Transverse colon (tissue), 4 donors: Measurements from ENCODE around the gene SUGCT. TPM values are rescaled to one million over a fixed set of nuclear protein-coding genes. Genes with fewer than 3 reads are reported as not detected.

Experiments
- DNase-seq: peaks from one replicate; pipeline ENCODE4 v3.0.0-alpha.2; 2019
- H3K27ac ChIP-seq, 4 donors: fragments of 200-600 bp; sonication (generic); 2 replicates each; pipeline ENCODE4 v1.5.1; 2016 to 2018; ENCODE audit warnings: inconsistent platforms in 4 of 4
- H3K27me3 ChIP-seq: fragments of 200-600 bp; sonication (generic); 2 replicates; pipeline ENCODE4 v1.5.1; 2017; ENCODE audit warnings: inconsistent platforms
- H3K36me3 ChIP-seq, 4 donors: fragments of 200-600 bp; sonication (generic); 2 replicates each; pipeline ENCODE4 v1.5.1; 2017 to 2019; ENCODE audit warnings: inconsistent platforms in 4 of 4
- H3K4me1 ChIP-seq, 4 donors: fragments of 200-600 bp; sonication (generic); 2 replicates each; pipeline ENCODE4 v1.5.1; 2017 to 2020; ENCODE audit warnings: inconsistent platforms in 4 of 4
- H3K4me3 ChIP-seq, 4 donors: fragments of 200-600 bp; sonication (generic); 1 replicate in 1 of 4; 2 replicates in 3 of 4; pipeline versions ENCODE4 v1.5.1 to v1.6.1; 2017 to 2019; ENCODE audit warnings: inconsistent platforms in 4 of 4
- H3K9me3 ChIP-seq, 2 donors: fragments of 200-600 bp; sonication (generic); 2 replicates each; pipeline ENCODE4 v1.5.1; 2017 to 2019; ENCODE audit warnings: inconsistent platforms in 2 of 2
- EP300 ChIP-seq: sonication (generic); formaldehyde crosslinking; IDR thresholded peaks from one replicate; pipeline ENCODE4 v1.6.1; 2017; ENCODE audit warnings: antibody characterized with exemption, low read depth
- POLR2A ChIP-seq: fragments of 450-650 bp; IDR thresholded peaks from one replicate; pipeline ENCODE4 v1.6.1; 2016; ENCODE audit warnings: antibody characterized with exemption, mild to moderate bottlenecking, moderate library complexity
- POLR2AphosphoS5 ChIP-seq, 3 donors: sonication (generic); formaldehyde crosslinking; IDR thresholded peaks; one replicate each; pipeline ENCODE4 v1.6.1; 2016; ENCODE audit warnings: antibody characterized with exemption in 3 of 3
- WGBS, 2 donors: methylation state at CpG; one replicate each; pipeline ENCODE4 v1.1.5; 2018; ENCODE audit warnings: low coverage in 1 of 2; 5-methylcytosine and 5-hydroxymethylcytosine counted together
- in situ Hi-C, 4 donors: fragments of 200-750 bp; cut with MboI; loops; one replicate each; pipeline versions ENCODE4 v1.15.0 to v1.15.1; 2017; ENCODE audit warnings: low sequenced_read_pairs in 3 of 4, low pct_ligation_motif_present in 1 of 4, low pct_unique_long_range_greater_than_20kb in 1 of 4
- intact Hi-C: fragments of 100-400 bp; cut with DNase I; formaldehyde crosslinking; loops from one replicate; pipeline ENCODE4 v1.15.1; 2023; ENCODE audit warnings: low total_unique reads
- total RNA-seq, 4 donors: library from RNA; depleted of rRNA; stranded (reverse); fragments of >200 nt; gene quantifications; one replicate each; pipeline ENCODE4 v1.1.0, GENCODE V29; 2016
- TF ChIP-seq, protein P1 (sequence below), 5 experiments: fragments of 200-600 bp in 3 of 5; fragments of 450-650 bp in 2 of 5; sonication (generic) in 3 of 5; IDR thresholded peaks; 1 replicate in 2 of 5; 2 replicates in 3 of 5; pipeline ENCODE4 v1.5.1; 2016 to 2017; ENCODE audit warnings: antibody characterized with exemption in 5 of 5, inconsistent platforms in 3 of 5, mild to moderate bottlenecking in 2 of 5, moderate library complexity in 1 of 5

The SUGCT gene
- total RNA-seq, 4 donors from 2014 or later = 2.6 to 44.5 (median 15.9) TPM

DNA sequence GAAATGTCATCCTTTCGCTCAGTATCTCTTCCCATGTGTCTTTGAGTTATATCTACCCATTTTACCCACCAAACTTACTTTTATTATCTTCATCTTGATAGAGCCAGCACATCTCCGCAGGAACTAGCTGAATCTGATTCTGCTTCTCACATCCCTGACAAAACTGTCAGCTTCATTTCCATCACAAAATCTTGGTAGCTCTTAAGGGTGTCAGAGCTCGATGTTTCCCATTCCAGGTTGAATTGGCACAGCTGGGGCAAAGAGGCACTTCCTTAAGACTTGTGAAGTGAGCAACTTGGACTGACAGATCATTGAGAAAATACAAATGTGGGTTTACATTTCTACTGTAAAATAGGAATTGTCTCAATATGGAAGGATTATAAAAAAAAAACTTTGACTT lies 434.5 kb downstream of the SUGCT start:
- Histone ChIP-seq H3K36me3 (no peaks in the 10 kb centered on the region), H3K27ac (no peak overlapping the region), H3K27me3 (no peaks in the 10 kb centered on the region), H3K4me1 (no peaks in the 10 kb centered on the region), H3K4me3 (no peak overlapping the region), H3K9me3 (no peaks in the 10 kb centered on the region)
- TF ChIP-seq, protein P1, sequence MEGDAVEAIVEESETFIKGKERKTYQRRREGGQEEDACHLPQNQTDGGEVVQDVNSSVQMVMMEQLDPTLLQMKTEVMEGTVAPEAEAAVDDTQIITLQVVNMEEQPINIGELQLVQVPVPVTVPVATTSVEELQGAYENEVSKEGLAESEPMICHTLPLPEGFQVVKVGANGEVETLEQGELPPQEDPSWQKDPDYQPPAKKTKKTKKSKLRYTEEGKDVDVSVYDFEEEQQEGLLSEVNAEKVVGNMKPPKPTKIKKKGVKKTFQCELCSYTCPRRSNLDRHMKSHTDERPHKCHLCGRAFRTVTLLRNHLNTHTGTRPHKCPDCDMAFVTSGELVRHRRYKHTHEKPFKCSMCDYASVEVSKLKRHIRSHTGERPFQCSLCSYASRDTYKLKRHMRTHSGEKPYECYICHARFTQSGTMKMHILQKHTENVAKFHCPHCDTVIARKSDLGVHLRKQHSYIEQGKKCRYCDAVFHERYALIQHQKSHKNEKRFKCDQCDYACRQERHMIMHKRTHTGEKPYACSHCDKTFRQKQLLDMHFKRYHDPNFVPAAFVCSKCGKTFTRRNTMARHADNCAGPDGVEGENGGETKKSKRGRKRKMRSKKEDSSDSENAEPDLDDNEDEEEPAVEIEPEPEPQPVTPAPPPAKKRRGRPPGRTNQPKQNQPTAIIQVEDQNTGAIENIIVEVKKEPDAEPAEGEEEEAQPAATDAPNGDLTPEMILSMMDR (IDR thresholded peaks at IDR 0.05) = no peak
- no peak for TF ChIP-seq EP300
- no peak for TF ChIP-seq POLR2A
- TF ChIP-seq POLR2AphosphoS5 (IDR thresholded peaks at IDR 0.05) = no peak
- DNase-seq = no peak
- intact Hi-C loops = no loop called here
- 50 to 75% methylated on average over 2 to 3 of the region's 3 CpGs for WGBS, 2 donors
- in situ Hi-C loops = no loop called here

GRCh38 chr7:40570223-40570622 lies 435.4 kb downstream of the SUGCT start:
- DNase-seq = no peak
- Histone ChIP-seq H3K36me3 (no peaks in the 10 kb centered on the region), H3K27me3 (no peaks in the 10 kb centered on the region), H3K4me1 (no peaks in the 10 kb centered on the region), H3K4me3 (no peak overlapping the region), H3K27ac (no peak overlapping the region), H3K9me3 (no peaks in the 10 kb centered on the region)
- intact Hi-C loops (no loop called here), in situ Hi-C loops (no loop called here)
- WGBS, 2 donors = 50 to 55% methylated on average over 1 of the region's 1 CpG
- TF ChIP-seq POLR2AphosphoS5 (IDR thresholded peaks at IDR 0.05) (no peak), EP300 (no peak), POLR2A (no peak)
- TF ChIP-seq, protein P1 (IDR thresholded peaks at IDR 0.05) = no peak

DNA sequence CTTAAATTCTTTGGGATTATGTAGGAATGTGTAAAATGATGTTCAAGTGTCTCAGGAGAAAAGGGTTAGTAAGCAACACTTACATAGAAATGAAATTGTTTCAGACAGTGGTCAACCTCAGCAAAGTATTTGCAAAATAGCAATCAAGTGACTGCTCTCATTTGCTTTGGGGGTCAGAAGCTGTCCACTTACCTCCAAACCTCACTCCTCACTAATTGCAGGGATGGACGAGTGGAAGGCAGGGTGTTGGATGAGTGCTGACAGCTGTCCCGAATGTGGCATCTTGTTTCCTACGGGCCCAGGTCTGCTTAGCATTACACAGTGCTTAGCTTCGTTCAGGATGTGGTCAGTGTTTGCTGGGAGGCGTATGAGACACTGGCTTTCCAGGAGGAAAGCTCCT lies 437.0 kb downstream of the SUGCT start:
- Histone ChIP-seq H3K4me3 (no peak overlapping the region), H3K36me3 (no peaks in the 10 kb centered on the region), H3K9me3 (no peaks in the 10 kb centered on the region), H3K27ac (no peak overlapping the region), H3K27me3 (no peaks in the 10 kb centered on the region), H3K4me1 (no peaks in the 10 kb centered on the region)
- no peak for DNase-seq
- intact Hi-C loops (no loop called here), in situ Hi-C loops (no loop called here)
- TF ChIP-seq EP300 = no peak
- TF ChIP-seq, protein P1 (IDR thresholded peaks at IDR 0.05) = no peak
- no peak for TF ChIP-seq POLR2AphosphoS5 (IDR thresholded peaks at IDR 0.05)
- no peak for TF ChIP-seq POLR2A
- WGBS, 2 donors = 84% methylated on average over 5 of the region's 5 CpGs; no CpG with 5 or more reads in 1 of the 2 donors

- intact Hi-C loops = no loop called here
- WGBS, 2 donors = 62 to 73% methylated on average over 4 to 8 of the region's 8 CpGs
- in situ Hi-C loops = no loop called here
- TF ChIP-seq EP300 (no peak), POLR2A (no peak), POLR2AphosphoS5 (IDR thresholded peaks at IDR 0.05) (no peak)
- TF ChIP-seq, protein P1 (IDR thresholded peaks at IDR 0.05) = no peak
- H3K36me3 ChIP-seq = no peaks in the 10 kb centered on the region
- H3K4me1 ChIP-seq = no peaks in the 10 kb centered on the region
- H3K9me3 ChIP-seq = no peaks in the 10 kb centered on the region
- no peak for DNase-seq
- H3K27me3 ChIP-seq = no peaks in the 10 kb centered on the region
- no peak overlapping the region for H3K27ac ChIP-seq
- no peak overlapping the region for H3K4me3 ChIP-seq
These were observed 438.1 kb downstream of the SUGCT start for GRCh38 chr7:40572810-40573465.
